IMR-90 (cell line): Measurements from ENCODE around the gene TAF11L11.

Experiments used
- BHLHE40 ChIP-seq: fragments of 150-350 bp; IDR thresholded peaks from 2 replicates; pipeline ENCODE4 v1.6.1; 2016; ENCODE audit warnings: mild to moderate bottlenecking, low read depth, low read length
- CEBPB ChIP-seq: IDR thresholded peaks from 2 replicates; pipeline ENCODE4 v1.6.1; 2012; ENCODE audit warnings: low read depth, low read length, improper control_type of control experiment
- CHD1 ChIP-seq: IDR thresholded peaks from 2 replicates; pipeline ENCODE4 v1.6.1; 2012; ENCODE audit warnings: low read depth, low read length, improper control_type of control experiment
- MAFK ChIP-seq: IDR thresholded peaks from 2 replicates; pipeline ENCODE4 v1.6.1; 2012; ENCODE audit warnings: low read depth, low read length, improper control_type of control experiment
- MAZ ChIP-seq: IDR thresholded peaks from 2 replicates; pipeline ENCODE4 v1.6.1; 2012; ENCODE audit warnings: low read depth, mild to moderate bottlenecking, low read length, improper control_type of control experiment, moderate library complexity, borderline replicate concordance
- MXI1 ChIP-seq: IDR thresholded peaks from 2 replicates; pipeline ENCODE4 v1.6.1; 2012; ENCODE audit warnings: low read depth, mild to moderate bottlenecking, low read length, moderate library complexity, borderline replicate concordance
- POLR2A ChIP-seq: IDR thresholded peaks from 2 replicates; pipeline ENCODE4 v1.6.1; 2012; ENCODE audit warnings: mild to moderate bottlenecking, low read depth, low read length
- RAD21 ChIP-seq: IDR thresholded peaks from 2 replicates; pipeline ENCODE4 v1.6.1; 2012; ENCODE audit warnings: low read length, improper control_type of control experiment
- RFX5 ChIP-seq: IDR thresholded peaks from 2 replicates; pipeline ENCODE4 v1.8.0; 2012; ENCODE audit warnings: low read depth, mild to moderate bottlenecking, low read length, moderate library complexity
- TF ChIP-seq, protein P1 (sequence below): conservative IDR thresholded peaks from 2 replicates; pipeline ENCODE4 v1.5.1; 2012; ENCODE audit warnings: mild to moderate bottlenecking, low read depth, low read length, improper control_type of control experiment

DNA sequence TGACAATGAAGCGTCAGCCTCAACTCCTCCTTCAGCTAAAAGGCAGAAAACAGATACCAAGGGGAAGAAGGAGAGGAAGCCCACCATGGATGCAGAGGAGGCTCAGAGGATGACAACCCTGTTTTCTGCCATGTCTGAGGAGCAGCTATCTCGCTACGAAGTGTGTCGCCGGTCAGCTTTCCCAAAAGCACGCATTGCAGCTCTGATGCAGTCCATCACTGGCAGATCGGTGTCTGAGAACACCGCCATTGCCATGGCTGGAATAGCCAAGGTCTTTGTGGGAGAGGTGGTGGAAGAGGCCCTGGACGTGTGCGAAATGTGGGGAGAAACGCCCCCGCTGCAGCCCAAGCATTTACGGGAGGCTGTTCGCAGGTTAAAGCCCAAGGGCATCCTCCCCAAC is 968 bp downstream of the TAF11L11 start:
- TF ChIP-seq, protein P1, sequence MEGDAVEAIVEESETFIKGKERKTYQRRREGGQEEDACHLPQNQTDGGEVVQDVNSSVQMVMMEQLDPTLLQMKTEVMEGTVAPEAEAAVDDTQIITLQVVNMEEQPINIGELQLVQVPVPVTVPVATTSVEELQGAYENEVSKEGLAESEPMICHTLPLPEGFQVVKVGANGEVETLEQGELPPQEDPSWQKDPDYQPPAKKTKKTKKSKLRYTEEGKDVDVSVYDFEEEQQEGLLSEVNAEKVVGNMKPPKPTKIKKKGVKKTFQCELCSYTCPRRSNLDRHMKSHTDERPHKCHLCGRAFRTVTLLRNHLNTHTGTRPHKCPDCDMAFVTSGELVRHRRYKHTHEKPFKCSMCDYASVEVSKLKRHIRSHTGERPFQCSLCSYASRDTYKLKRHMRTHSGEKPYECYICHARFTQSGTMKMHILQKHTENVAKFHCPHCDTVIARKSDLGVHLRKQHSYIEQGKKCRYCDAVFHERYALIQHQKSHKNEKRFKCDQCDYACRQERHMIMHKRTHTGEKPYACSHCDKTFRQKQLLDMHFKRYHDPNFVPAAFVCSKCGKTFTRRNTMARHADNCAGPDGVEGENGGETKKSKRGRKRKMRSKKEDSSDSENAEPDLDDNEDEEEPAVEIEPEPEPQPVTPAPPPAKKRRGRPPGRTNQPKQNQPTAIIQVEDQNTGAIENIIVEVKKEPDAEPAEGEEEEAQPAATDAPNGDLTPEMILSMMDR, result no peak
- TF ChIP-seq CHD1 (no peak), RFX5 (no peak), BHLHE40 (no peak), MXI1 (no peak), POLR2A (no peak), MAZ (no peak), CEBPB (no peak), RAD21 (no peak), MAFK (no peak)
